ENCODE measurements around the gene ICA1. TPM values are rescaled to one million over a fixed set of nuclear protein-coding genes. Genes with fewer than 3 reads are reported as not detected.

ICA1 gene
- total RNA-seq, 3 donors from 2014 or later, result 22.1 to 70.1 (median 45.7) TPM

GRCh38 chr7:8260871-8261694 lies 884 bp downstream of the ICA1 start:
- no peaks in the 10 kb centered on the region for H3K36me3 ChIP-seq
- no peaks in the 10 kb centered on the region for H3K27me3 ChIP-seq
- intact Hi-C loops (cut with DNase I; ENCODE audit: low total_unique reads), result no loop called here
- H3K4me3 ChIP-seq, result peak overlapping the region; percentile 62 to 85 (median 80)
- H3K27ac ChIP-seq, result peak overlapping the region; percentile 92 to 95
- no peaks in the 10 kb centered on the region for H3K4me1 ChIP-seq
- TF ChIP-seq POLR2A (IDR thresholded peaks at IDR 0.05) (no peak), POLR2AphosphoS5 (IDR thresholded peaks at IDR 0.05) (no peak), CTCF (IDR thresholded peaks at IDR 0.05) (no peak)
- H3K9me3 ChIP-seq, result no peaks in the 10 kb centered on the region
- DNase-seq (ENCODE audit: low spot score in 2 of 2), result peak; percentile 27 to 73

DNA sequence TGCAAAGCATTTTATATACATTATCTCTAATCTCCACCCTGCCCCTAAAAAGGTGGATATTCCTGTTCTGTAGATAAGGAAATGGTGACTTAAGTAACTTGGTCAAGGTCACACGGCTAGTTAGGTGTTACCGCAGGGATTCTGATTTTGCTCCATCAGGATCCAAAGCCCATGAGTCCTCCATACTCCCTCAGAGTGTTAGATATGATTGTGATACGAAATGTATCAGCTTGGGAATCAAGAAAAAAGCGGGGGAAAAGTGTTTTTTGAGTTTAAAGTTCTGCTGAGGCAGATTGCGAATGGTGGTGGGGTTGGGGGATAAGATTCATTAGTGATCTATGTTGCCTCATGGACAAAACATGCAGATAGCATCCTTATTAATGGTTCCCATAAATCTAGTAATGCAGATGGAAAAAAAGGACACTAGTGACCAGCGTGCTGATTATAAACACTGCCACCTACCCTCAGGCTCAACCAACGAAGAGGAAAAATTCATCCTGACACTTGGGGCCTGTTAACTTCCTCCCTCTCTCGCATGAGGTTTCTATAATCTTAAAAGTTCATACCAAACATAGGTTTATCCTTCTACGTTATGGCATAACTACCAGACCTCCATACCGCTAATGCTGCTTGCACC lies 2.3 kb downstream of the ICA1 start:
- Histone ChIP-seq H3K4me1 (no peaks in the 10 kb centered on the region), H3K27ac (no peak overlapping the region), H3K9me3 (no peaks in the 10 kb centered on the region), H3K36me3 (no peaks in the 10 kb centered on the region), H3K4me3 (no peak overlapping the region), H3K27me3 (no peaks in the 10 kb centered on the region)
- intact Hi-C loops (cut with DNase I; ENCODE audit: low total_unique reads), result no loop called here
- no peak for DNase-seq (ENCODE audit: low spot score in 2 of 2)
- TF ChIP-seq POLR2A (IDR thresholded peaks at IDR 0.05) (no peak), CTCF (IDR thresholded peaks at IDR 0.05) (no peak), POLR2AphosphoS5 (IDR thresholded peaks at IDR 0.05) (no peak)

GRCh38 chr7:8258734-8259133 lies 3.2 kb downstream of the ICA1 start:
- Histone ChIP-seq H3K4me3 (no peak overlapping the region), H3K27me3 (no peaks in the 10 kb centered on the region), H3K36me3 (no peaks in the 10 kb centered on the region), H3K4me1 (no peaks in the 10 kb centered on the region), H3K27ac (no peak overlapping the region), H3K9me3 (no peaks in the 10 kb centered on the region)
- intact Hi-C loops (cut with DNase I; ENCODE audit: low total_unique reads), result no loop called here
- DNase-seq (ENCODE audit: low spot score in 2 of 2), result no peak
- no peak for TF ChIP-seq CTCF (IDR thresholded peaks at IDR 0.05)

GRCh38 chr7:8258166-8258565 lies 3.8 kb downstream of the ICA1 start:
- TF ChIP-seq POLR2AphosphoS5 (IDR thresholded peaks at IDR 0.05) (no peak), CTCF (IDR thresholded peaks at IDR 0.05) (no peak), POLR2A (IDR thresholded peaks at IDR 0.05) (no peak)
- no peaks in the 10 kb centered on the region for H3K4me1 ChIP-seq
- H3K9me3 ChIP-seq, result no peaks in the 10 kb centered on the region
- intact Hi-C loops (cut with DNase I; ENCODE audit: low total_unique reads), result no loop called here
- H3K27ac ChIP-seq, result no peak overlapping the region
- no peaks in the 10 kb centered on the region for H3K27me3 ChIP-seq
- no peaks in the 10 kb centered on the region for H3K36me3 ChIP-seq
- DNase-seq (ENCODE audit: low spot score in 2 of 2), result no peak
- no peak overlapping the region for H3K4me3 ChIP-seq

Data from breast epithelium (tissue), 4 donors.